Measurements from ENCODE around the gene ADAMTS8.

DNA sequence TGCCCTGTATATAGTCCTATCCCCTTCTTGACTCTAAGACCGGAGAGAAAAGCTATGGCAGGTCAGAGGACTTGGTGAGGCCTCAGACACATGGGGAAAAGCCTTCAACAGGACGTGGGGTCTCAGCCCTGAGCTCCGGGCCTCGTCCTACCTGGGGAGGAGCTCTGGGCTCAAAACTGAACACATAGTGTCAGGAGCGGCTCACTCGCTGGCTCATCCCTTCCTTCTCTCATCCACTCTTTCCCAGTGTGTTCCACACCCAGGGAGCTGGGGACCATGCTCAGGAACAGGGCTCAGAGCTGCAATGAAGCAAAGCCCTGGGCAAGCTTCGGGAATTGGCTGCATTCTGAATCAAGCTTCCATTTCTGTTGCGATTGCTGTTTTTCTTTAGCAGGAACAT lies 34.5 kb upstream of the ADAMTS8 start:
- TF ChIP-seq SIN3A (IDR thresholded peaks at IDR 0.05; ENCODE audit: borderline replicate concordance, insufficient read depth, low read length) = no peak
- TF ChIP-seq TAF1 (IDR thresholded peaks at IDR 0.05; ENCODE audit: borderline replicate concordance, insufficient read depth, low read length) = no peak
- TF ChIP-seq POLR2AphosphoS5 (IDR thresholded peaks at IDR 0.05; ENCODE audit: low read depth, low read length) = no peak
- no peak for TF ChIP-seq FOXP2 (optimal IDR thresholded peaks at IDR 0.05; ENCODE audit: borderline replicate concordance, extremely low read depth, extremely low read length, insufficient read depth)
- TF ChIP-seq REST (IDR thresholded peaks at IDR 0.05; ENCODE audit: insufficient read depth in 1 of 2, low read depth in 2 of 2, low read length in 2 of 2) = no peak

Measured in PFSK-1 (cell line).